Measurements from ENCODE around the gene GRK3. TPM values are rescaled to one million over a fixed set of nuclear protein-coding genes. Genes with fewer than 3 reads are reported as not detected.
A peak's percentile ranks its signal among the peaks of the same experiment; 100 is the strongest.

Gene GRK3
- polyA plus RNA-seq, 1 donor, result 14.2 TPM

- DNase-seq, result peak; percentile 33 to 42
- Histone ChIP-seq H3K27ac (ENCODE audit: low read length) (no peak overlapping the region), H3K36me3 (ENCODE audit: control insufficient read depth, insufficient read depth, low read length) (no peaks in the 10 kb centered on the region), H3K27me3 (ENCODE audit: control insufficient read depth, insufficient read depth, low read length) (no peaks in the 10 kb centered on the region), H3K9me3 (ENCODE audit: control insufficient read depth, low read depth, low read length) (peaks cover 10% of the 10 kb centered on the region), H3K4me1 (ENCODE audit: control insufficient read depth, insufficient read depth, low read length) (no peaks in the 10 kb centered on the region), H3K4me3 (ENCODE audit: low read length) (no peak overlapping the region)
- WGBS (ENCODE audit: insufficient coverage, low lambda C conversion rate), result no CpG with 5 or more reads among the region's 5 CpGs
These were observed 197.7 kb downstream of the GRK3 start for GRCh38 chr22:25762147-25762546.

GRCh38 chr22:25763239-25763777, 198.8 kb downstream of the GRK3 start:
- peaks cover 10% of the 10 kb centered on the region for H3K9me3 ChIP-seq (ENCODE audit: control insufficient read depth, low read depth, low read length)
- 100% methylated on average over 1 of the region's 7 CpGs for WGBS (ENCODE audit: insufficient coverage, low lambda C conversion rate)

GRCh38 chr22:25764270-25765015, 200.0 kb downstream of the GRK3 start:
- H3K4me3 ChIP-seq (ENCODE audit: low read length), result no peak overlapping the region
- H3K27me3 ChIP-seq (ENCODE audit: control insufficient read depth, insufficient read depth, low read length), result no peaks in the 10 kb centered on the region
- no peaks in the 10 kb centered on the region for H3K36me3 ChIP-seq (ENCODE audit: control insufficient read depth, insufficient read depth, low read length)
- no peaks in the 10 kb centered on the region for H3K4me1 ChIP-seq (ENCODE audit: control insufficient read depth, insufficient read depth, low read length)
- no CpG with 5 or more reads among the region's 8 CpGs for WGBS (ENCODE audit: insufficient coverage, low lambda C conversion rate)
- peaks cover 10% of the 10 kb centered on the region for H3K9me3 ChIP-seq (ENCODE audit: control insufficient read depth, low read depth, low read length)
- no peak overlapping the region for H3K27ac ChIP-seq (ENCODE audit: low read length)
- no peak for DNase-seq

More at GRCh38 chr22:25763239-25763777, 198.8 kb downstream of the GRK3 start:
- Histone ChIP-seq H3K4me3 (ENCODE audit: low read length) (no peak overlapping the region), H3K4me1 (ENCODE audit: control insufficient read depth, insufficient read depth, low read length) (no peaks in the 10 kb centered on the region), H3K36me3 (ENCODE audit: control insufficient read depth, insufficient read depth, low read length) (no peaks in the 10 kb centered on the region), H3K27me3 (ENCODE audit: control insufficient read depth, insufficient read depth, low read length) (no peaks in the 10 kb centered on the region), H3K27ac (ENCODE audit: low read length) (no peak overlapping the region)
- no peak for DNase-seq

GRCh38 chr22:25765016-25765367, 200.5 kb downstream of the GRK3 start:
- 100% methylated on average over 1 of the region's 2 CpGs for WGBS (ENCODE audit: insufficient coverage, low lambda C conversion rate)
- Histone ChIP-seq H3K4me1 (ENCODE audit: control insufficient read depth, insufficient read depth, low read length) (no peaks in the 10 kb centered on the region), H3K27me3 (ENCODE audit: control insufficient read depth, insufficient read depth, low read length) (no peaks in the 10 kb centered on the region), H3K9me3 (ENCODE audit: control insufficient read depth, low read depth, low read length) (peaks cover 10% of the 10 kb centered on the region), H3K4me3 (ENCODE audit: low read length) (no peak overlapping the region), H3K27ac (ENCODE audit: low read length) (no peak overlapping the region), H3K36me3 (ENCODE audit: control insufficient read depth, insufficient read depth, low read length) (no peaks in the 10 kb centered on the region)
- no peak for DNase-seq

GRCh38 chr22:25765801-25766200, 201.3 kb downstream of the GRK3 start:
- Histone ChIP-seq H3K36me3 (ENCODE audit: control insufficient read depth, insufficient read depth, low read length) (no peaks in the 10 kb centered on the region), H3K27ac (ENCODE audit: low read length) (no peak overlapping the region), H3K4me1 (ENCODE audit: control insufficient read depth, insufficient read depth, low read length) (no peaks in the 10 kb centered on the region), H3K27me3 (ENCODE audit: control insufficient read depth, insufficient read depth, low read length) (no peaks in the 10 kb centered on the region), H3K9me3 (ENCODE audit: control insufficient read depth, low read depth, low read length) (peaks cover 10% of the 10 kb centered on the region), H3K4me3 (ENCODE audit: low read length) (no peak overlapping the region)
- DNase-seq, result no peak
- no CpG with 5 or more reads among the region's 4 CpGs for WGBS (ENCODE audit: insufficient coverage, low lambda C conversion rate)

GRCh38 chr22:25766418-25766817, 201.9 kb downstream of the GRK3 start:
- H3K27me3 ChIP-seq (ENCODE audit: control insufficient read depth, insufficient read depth, low read length), result no peaks in the 10 kb centered on the region

GRCh38 chr22:25770333-25770732, 205.9 kb downstream of the GRK3 start:
- no peaks in the 10 kb centered on the region for H3K4me1 ChIP-seq (ENCODE audit: control insufficient read depth, insufficient read depth, low read length)
- WGBS (ENCODE audit: insufficient coverage, low lambda C conversion rate), result no CpG with 5 or more reads among the region's 4 CpGs
- peaks cover under 1% of the 10 kb centered on the region for H3K27me3 ChIP-seq (ENCODE audit: control insufficient read depth, insufficient read depth, low read length)
- H3K36me3 ChIP-seq (ENCODE audit: control insufficient read depth, insufficient read depth, low read length), result no peaks in the 10 kb centered on the region
- H3K27ac ChIP-seq (ENCODE audit: low read length), result no peak overlapping the region
- H3K4me3 ChIP-seq (ENCODE audit: low read length), result no peak overlapping the region
- peaks cover 10% of the 10 kb centered on the region for H3K9me3 ChIP-seq (ENCODE audit: control insufficient read depth, low read depth, low read length)
- no peak for DNase-seq

More at GRCh38 chr22:25766418-25766817, 201.9 kb downstream of the GRK3 start:
- Histone ChIP-seq H3K36me3 (ENCODE audit: control insufficient read depth, insufficient read depth, low read length) (no peaks in the 10 kb centered on the region), H3K4me1 (ENCODE audit: control insufficient read depth, insufficient read depth, low read length) (no peaks in the 10 kb centered on the region), H3K9me3 (ENCODE audit: control insufficient read depth, low read depth, low read length) (peaks cover 10% of the 10 kb centered on the region), H3K27ac (ENCODE audit: low read length) (no peak overlapping the region), H3K4me3 (ENCODE audit: low read length) (no peak overlapping the region)
- DNase-seq, result no peak
- no CpG with 5 or more reads among the region's 3 CpGs for WGBS (ENCODE audit: insufficient coverage, low lambda C conversion rate)

- 100% methylated on average over 2 of the region's 9 CpGs for WGBS (ENCODE audit: insufficient coverage, low lambda C conversion rate)
- Histone ChIP-seq H3K27ac (ENCODE audit: low read length) (no peak overlapping the region), H3K4me1 (ENCODE audit: control insufficient read depth, insufficient read depth, low read length) (no peaks in the 10 kb centered on the region), H3K4me3 (ENCODE audit: low read length) (no peak overlapping the region), H3K36me3 (ENCODE audit: control insufficient read depth, insufficient read depth, low read length) (no peaks in the 10 kb centered on the region), H3K27me3 (ENCODE audit: control insufficient read depth, insufficient read depth, low read length) (peaks cover 3% of the 10 kb centered on the region), H3K9me3 (ENCODE audit: control insufficient read depth, low read depth, low read length) (no peaks in the 10 kb centered on the region)
- DNase-seq, result no peak
These were observed 207.8 kb downstream of the GRK3 start for GRCh38 chr22:25772288-25772687.

GRCh38 chr22:25774575-25775026, 210.1 kb downstream of the GRK3 start:
- WGBS (ENCODE audit: insufficient coverage, low lambda C conversion rate), result no CpG with 5 or more reads among the region's 12 CpGs
- H3K9me3 ChIP-seq (ENCODE audit: control insufficient read depth, low read depth, low read length), result no peaks in the 10 kb centered on the region
- H3K4me3 ChIP-seq (ENCODE audit: low read length), result no peak overlapping the region
- H3K27me3 ChIP-seq (ENCODE audit: control insufficient read depth, insufficient read depth, low read length), result peaks cover 5% of the 10 kb centered on the region
- H3K36me3 ChIP-seq (ENCODE audit: control insufficient read depth, insufficient read depth, low read length), result no peaks in the 10 kb centered on the region
- DNase-seq, result no peak
- H3K4me1 ChIP-seq (ENCODE audit: control insufficient read depth, insufficient read depth, low read length), result no peaks in the 10 kb centered on the region
- no peak overlapping the region for H3K27ac ChIP-seq (ENCODE audit: low read length)

GRCh38 chr22:25775531-25775930, 211.1 kb downstream of the GRK3 start:
- no peak overlapping the region for H3K27ac ChIP-seq (ENCODE audit: low read length)
- H3K36me3 ChIP-seq (ENCODE audit: control insufficient read depth, insufficient read depth, low read length), result no peaks in the 10 kb centered on the region
- DNase-seq, result no peak
- no peak overlapping the region for H3K4me3 ChIP-seq (ENCODE audit: low read length)
- peaks cover 5% of the 10 kb centered on the region for H3K27me3 ChIP-seq (ENCODE audit: control insufficient read depth, insufficient read depth, low read length)
- WGBS (ENCODE audit: insufficient coverage, low lambda C conversion rate), result 28% methylated on average over 3 of the region's 8 CpGs
- no peaks in the 10 kb centered on the region for H3K9me3 ChIP-seq (ENCODE audit: control insufficient read depth, low read depth, low read length)
- no peaks in the 10 kb centered on the region for H3K4me1 ChIP-seq (ENCODE audit: control insufficient read depth, insufficient read depth, low read length)

- no peak for DNase-seq
- H3K4me3 ChIP-seq (ENCODE audit: low read length), result no peak overlapping the region
- no peaks in the 10 kb centered on the region for H3K36me3 ChIP-seq (ENCODE audit: control insufficient read depth, insufficient read depth, low read length)
- no peak overlapping the region for H3K27ac ChIP-seq (ENCODE audit: low read length)
- H3K4me1 ChIP-seq (ENCODE audit: control insufficient read depth, insufficient read depth, low read length), result no peaks in the 10 kb centered on the region
- no peaks in the 10 kb centered on the region for H3K9me3 ChIP-seq (ENCODE audit: control insufficient read depth, low read depth, low read length)
- WGBS (ENCODE audit: insufficient coverage, low lambda C conversion rate), result no CpG with 5 or more reads among the region's 9 CpGs
- peaks cover 5% of the 10 kb centered on the region for H3K27me3 ChIP-seq (ENCODE audit: control insufficient read depth, insufficient read depth, low read length)
These were observed 212.9 kb downstream of the GRK3 start for GRCh38 chr22:25777411-25777810.

All from large intestine (tissue), 3 donors.